Measurements from ENCODE around the gene BCL2L1.

DNA sequence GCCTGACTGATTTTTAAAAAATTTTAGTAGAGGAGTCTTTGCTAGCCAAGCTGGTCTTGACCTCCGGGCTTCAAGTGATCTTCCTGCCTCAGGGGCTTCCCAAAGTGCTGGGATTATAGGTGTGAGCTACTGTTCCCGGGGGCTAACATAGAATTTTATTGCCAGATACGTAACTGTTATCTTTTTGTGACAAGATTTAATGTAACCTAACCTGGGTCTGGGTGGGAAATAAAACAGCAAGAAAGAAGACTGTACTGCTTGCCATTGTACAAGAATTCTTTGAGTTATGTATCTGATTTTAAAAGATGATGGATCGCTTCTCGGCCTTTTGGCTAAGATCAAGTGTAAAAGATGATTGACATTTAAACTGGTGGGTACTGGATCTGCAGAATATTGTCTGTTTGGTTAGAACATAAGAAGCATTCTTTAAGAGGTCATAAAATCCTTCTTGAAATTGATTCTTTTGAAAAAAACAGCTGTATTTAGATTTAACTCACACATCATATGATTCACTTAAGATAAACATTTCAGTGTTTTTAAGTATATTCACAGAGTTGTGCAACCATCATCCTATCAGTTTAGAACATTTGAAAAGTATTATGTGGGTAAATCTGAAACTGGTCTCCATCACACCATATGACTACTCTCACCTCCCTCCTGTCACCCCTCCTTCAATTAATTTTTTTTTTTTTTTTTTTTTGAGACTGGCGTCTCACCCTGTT is 38.0 kb upstream of the BCL2L1 start:
- TF ChIP-seq, protein P1, sequence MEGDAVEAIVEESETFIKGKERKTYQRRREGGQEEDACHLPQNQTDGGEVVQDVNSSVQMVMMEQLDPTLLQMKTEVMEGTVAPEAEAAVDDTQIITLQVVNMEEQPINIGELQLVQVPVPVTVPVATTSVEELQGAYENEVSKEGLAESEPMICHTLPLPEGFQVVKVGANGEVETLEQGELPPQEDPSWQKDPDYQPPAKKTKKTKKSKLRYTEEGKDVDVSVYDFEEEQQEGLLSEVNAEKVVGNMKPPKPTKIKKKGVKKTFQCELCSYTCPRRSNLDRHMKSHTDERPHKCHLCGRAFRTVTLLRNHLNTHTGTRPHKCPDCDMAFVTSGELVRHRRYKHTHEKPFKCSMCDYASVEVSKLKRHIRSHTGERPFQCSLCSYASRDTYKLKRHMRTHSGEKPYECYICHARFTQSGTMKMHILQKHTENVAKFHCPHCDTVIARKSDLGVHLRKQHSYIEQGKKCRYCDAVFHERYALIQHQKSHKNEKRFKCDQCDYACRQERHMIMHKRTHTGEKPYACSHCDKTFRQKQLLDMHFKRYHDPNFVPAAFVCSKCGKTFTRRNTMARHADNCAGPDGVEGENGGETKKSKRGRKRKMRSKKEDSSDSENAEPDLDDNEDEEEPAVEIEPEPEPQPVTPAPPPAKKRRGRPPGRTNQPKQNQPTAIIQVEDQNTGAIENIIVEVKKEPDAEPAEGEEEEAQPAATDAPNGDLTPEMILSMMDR (IDR thresholded peaks at IDR 0.05; ENCODE audit: low read depth, low read length): no peak
- no peak for TF ChIP-seq EZH2phosphoT487 (IDR thresholded peaks at IDR 0.05; ENCODE audit: low read depth)

All from OCI-LY3 (cell line).